Ammon's horn (tissue), 1 donor: Measurements from ENCODE around the gene GJA1.
"Not testable (repeated sequence)": the region's sequence is repeated elsewhere in the genome, so short reads cannot be mapped to it uniquely, and the experiment has no call there.

ENCODE experiments used
- DNase-seq: peaks from one replicate; pipeline ENCODE4 v3.0.0-alpha.2; 2016; ENCODE audit warnings: low spot score

Gene GJA1

DNA sequence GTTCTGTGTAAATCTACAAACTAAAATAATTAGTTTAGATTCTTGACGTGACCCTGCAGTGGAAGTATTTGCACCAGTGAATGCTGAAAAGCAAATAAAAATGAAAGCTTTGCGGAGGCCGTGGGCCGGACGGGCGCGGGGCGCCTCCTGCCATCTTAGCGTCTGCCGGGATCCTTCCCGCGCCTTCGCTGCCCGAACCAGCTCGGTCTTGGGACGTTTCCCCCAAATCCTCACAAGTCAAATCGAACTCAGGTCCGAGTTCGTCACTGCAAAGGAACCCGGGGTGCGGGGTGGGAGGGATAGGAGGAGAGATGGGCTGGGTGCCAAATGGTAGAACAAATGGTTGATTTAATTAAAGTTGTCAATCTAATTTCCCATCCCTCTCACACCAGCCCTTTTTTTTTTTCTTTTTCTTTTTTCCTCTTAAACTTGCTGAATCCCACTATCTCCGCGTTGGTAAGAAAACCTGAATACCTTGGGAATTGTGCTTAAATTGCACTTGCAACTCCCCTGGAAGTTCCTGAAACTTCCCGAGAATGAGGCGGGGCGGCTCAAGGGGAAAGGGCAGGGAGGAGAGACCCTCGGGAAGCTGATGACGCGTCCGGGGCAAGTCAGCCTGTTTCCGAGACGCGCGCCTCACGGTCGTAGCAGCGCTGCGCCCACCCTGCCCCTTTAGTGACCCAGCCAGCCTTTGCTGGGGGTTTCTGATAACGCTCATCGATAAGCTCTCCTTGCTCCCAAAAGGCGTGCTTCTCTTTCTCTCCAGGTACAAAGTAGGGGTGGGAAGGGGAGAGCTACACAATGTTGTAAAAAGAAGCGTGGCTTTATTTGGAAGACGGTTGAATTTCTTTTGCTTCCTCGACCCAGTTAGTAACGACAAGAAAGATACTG, 1.8 kb downstream of the GJA1 start:
- no peak for DNase-seq

- no peak for DNase-seq
These were observed 2.6 kb downstream of the GJA1 start for GRCh38 chr6:121437851-121438651.

GRCh38 chr6:121438869-121439268, 3.4 kb downstream of the GJA1 start:
- no peak for DNase-seq

- no peak for DNase-seq
These were observed 4.0 kb downstream of the GJA1 start for GRCh38 chr6:121439475-121439874.

GRCh38 chr6:121439926-121440325, 4.5 kb downstream of the GJA1 start:
- no peak for DNase-seq

DNA sequence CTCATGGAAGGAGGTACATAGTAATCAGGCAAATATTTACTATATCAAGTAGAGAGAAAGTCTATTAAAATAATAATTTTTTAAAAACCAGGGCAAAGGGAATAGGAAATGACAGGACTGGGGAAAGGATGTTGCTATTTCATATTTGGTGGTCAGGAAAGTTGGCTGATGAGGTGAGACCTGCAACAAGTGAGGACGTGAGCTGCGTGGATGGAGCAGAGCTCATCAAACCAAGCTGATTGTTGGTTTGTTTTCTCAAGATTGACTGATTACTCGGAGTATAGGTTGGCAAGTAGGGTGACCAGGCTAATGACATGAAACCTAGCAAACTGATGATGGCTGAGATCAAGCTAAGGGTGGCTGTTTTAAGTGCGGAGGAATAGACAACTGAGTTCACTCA, 6.0 kb downstream of the GJA1 start:
- DNase-seq: no peak

- DNase-seq: no peak
These were observed 7.1 kb downstream of the GJA1 start for GRCh38 chr6:121442576-121442975.

- DNase-seq: no peak
These were observed 8.6 kb downstream of the GJA1 start for GRCh38 chr6:121443971-121444541.

DNA sequence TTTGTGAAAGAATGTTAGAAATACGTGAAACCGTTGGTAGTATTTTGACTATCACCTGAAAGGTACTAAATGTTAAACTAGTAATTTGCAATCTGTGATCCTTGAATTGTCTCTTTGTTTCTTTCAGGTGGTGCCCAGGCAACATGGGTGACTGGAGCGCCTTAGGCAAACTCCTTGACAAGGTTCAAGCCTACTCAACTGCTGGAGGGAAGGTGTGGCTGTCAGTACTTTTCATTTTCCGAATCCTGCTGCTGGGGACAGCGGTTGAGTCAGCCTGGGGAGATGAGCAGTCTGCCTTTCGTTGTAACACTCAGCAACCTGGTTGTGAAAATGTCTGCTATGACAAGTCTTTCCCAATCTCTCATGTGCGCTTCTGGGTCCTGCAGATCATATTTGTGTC, 11.3 kb downstream of the GJA1 start:
- DNase-seq: not testable (repeated sequence)

- DNase-seq: not testable (repeated sequence)
These were observed 12.3 kb downstream of the GJA1 start for GRCh38 chr6:121447746-121448145.

GRCh38 chr6:121448528-121448927, 13.1 kb downstream of the GJA1 start:
- not testable (repeated sequence) for DNase-seq

- no peak for DNase-seq
These were observed 13.9 kb downstream of the GJA1 start for GRCh38 chr6:121449331-121449730.

DNA sequence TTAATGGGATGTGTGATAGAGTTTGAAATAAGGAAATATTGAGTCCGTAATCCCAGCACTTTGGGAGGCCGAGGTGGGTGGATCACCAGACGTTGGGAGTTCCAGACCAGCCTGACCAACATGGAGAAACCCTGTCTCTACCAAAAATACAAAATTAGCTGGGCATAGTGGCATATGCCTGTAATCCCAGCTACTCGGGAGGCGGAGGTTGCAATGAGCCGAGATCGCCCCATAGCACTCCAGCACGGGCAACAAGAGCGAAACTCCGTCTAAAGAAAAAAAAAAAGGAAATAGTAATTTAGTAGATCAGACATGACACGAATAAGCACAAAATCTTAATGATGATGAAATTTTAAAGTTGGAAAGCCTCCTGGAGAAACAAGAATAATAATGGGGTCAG, 14.8 kb downstream of the GJA1 start:
- DNase-seq: no peak

DNA sequence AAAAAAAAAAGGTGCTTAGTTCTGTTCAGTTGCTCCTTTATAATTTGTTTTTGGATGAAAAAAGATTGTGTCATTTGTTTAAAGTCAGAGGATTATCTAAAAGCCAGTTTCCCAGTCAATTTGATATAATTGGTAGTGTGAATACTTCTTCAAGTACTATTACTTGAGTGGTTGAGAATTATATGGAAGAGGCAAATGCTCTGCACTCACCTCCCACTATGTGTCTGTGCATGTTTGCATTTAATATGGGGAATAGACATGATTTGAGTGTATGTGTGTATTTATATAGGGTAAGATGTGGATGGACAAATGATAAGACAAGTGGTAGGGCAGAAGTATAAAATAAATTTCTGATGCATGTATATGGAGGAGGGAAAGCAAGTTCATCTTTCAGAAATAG, 15.8 kb downstream of the GJA1 start:
- DNase-seq: no peak

- no peak for DNase-seq
These were observed 17.7 kb downstream of the GJA1 start for GRCh38 chr6:121453191-121453590.

DNA sequence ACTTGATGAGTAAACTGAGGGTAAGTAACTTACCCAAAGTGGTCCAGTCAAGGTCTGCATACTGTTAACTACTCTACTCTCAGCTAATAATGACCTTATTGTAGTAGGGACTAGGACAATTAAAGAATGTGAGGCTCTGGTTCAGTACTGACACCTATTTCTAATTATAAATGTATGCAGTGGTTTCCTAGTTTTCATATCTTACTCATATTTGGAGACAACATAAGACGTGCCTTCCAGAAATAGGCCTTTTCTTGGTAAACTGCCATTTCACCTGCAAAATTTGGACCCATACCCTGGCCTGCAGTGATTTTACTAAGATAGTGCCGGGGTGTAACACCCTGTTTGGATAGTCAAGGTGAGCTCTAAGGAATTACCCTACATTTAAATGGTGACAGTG, 24.7 kb downstream of the GJA1 start:
- no peak for DNase-seq

GRCh38 chr6:121463087-121463486, 27.6 kb downstream of the GJA1 start:
- DNase-seq: no peak

DNA sequence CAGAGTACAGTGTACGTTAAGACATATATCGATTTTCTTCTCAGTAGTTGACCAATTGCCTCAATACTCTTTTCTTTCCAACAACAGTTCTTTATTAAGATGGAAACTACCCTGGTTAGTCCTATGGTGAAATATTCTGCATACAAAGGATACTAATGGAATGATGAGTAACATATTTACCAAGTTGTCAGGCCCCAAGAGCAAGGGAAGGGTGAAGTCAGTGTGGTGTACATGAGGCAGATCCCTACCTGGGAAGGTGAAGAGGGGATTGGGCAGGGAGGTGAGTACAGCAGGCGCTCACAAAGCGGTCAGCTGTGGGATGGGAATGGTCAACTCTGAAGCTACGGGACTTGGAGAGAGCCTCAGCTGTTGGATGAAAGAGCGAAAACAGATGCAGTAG, 29.7 kb downstream of the GJA1 start:
- DNase-seq: no peak

DNA sequence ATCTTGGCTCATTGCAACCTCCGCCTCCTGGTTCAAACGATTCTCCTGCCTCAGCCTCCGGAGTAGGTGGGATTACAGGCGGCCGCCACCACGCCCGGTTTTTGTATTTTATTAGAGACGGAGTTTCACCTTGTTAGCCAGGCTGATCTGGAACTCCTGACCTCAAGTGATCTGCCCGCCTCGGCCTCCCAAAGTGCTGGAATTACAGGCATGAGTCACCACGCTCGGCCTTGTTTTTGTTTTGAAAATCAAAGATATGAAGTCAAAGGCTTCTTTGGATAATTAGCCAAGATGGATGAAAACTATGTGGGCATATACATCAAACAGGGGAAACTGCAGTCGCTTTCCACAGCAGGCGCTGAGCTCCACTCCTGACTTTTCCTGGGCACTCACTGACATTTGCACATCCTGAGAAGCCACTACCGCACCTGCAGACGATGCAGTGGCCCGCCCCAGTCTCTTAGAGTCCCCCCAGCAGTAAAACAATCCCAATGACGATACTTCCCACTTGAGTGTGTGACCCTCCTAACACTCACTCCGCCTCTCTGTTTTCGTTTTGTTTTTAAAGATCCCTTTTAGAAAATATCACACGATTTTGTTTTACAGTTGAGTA, 44.1 kb downstream of the GJA1 start:
- DNase-seq: no peak

GRCh38 chr6:121480099-121480713, 44.8 kb downstream of the GJA1 start:
- no peak for DNase-seq

- DNase-seq: no peak
These were observed 46.7 kb downstream of the GJA1 start for GRCh38 chr6:121482004-121482693.
